Gastrocnemius medialis (tissue), 4 donors: ENCODE measurements around the gene JCHAIN. TPM values are rescaled to one million over a fixed set of nuclear protein-coding genes. Genes with fewer than 3 reads are reported as not detected.

Experiments
- ATAC-seq, 2 donors: fragments of 150-250 bp; one replicate each; pipeline ENCODE4 v1.9.1; 2016
- DNase-seq, 2 donors: peaks; one replicate each; pipeline ENCODE4 v3.0.0-alpha.2; 2019
- H3K27ac ChIP-seq, 4 donors: fragments of 200-600 bp; sonication (generic); 1 replicate in 1 of 4; 2 replicates in 3 of 4; pipeline ENCODE4 v1.5.1; 2016 to 2018; ENCODE audit warnings: mild to moderate bottlenecking in 2 of 4, moderate library complexity in 1 of 4
- H3K27me3 ChIP-seq, 3 donors: fragments of 200-600 bp; sonication (generic) in 2 of 3; 1 replicate in 1 of 3; 2 replicates in 2 of 3; pipeline versions ENCODE4 v1.5.1 to v1.6.0; 2016 to 2019; ENCODE audit warnings: mild to moderate bottlenecking in 1 of 3, moderate library complexity in 1 of 3
- H3K36me3 ChIP-seq, 2 donors: fragments of 200-600 bp; sonication (generic) in 1 of 2; one replicate each; pipeline ENCODE4 v1.5.1; 2017 to 2018
- H3K4me1 ChIP-seq, 2 donors: fragments of 200-600 bp; sonication (generic) in 1 of 2; one replicate each; pipeline ENCODE4 v1.5.1; 2016 to 2017; ENCODE audit warnings: mild to moderate bottlenecking in 2 of 2
- H3K4me3 ChIP-seq, 4 donors: fragments of 200-600 bp; sonication (generic) in 3 of 4; 1 replicate in 1 of 4; 2 replicates in 3 of 4; pipeline ENCODE4 v1.5.1; 2016 to 2019; ENCODE audit warnings: mild to moderate bottlenecking in 2 of 4
- H3K9me3 ChIP-seq, 3 donors: fragments of 200-600 bp; sonication (generic) in 2 of 3; 1 replicate in 1 of 3; 2 replicates in 2 of 3; pipeline ENCODE4 v1.5.1; 2016 to 2019
- POLR2A ChIP-seq, 2 donors: fragments of 450-650 bp; IDR thresholded peaks; one replicate each; pipeline ENCODE4 v1.6.1; 2017; ENCODE audit warnings: antibody characterized with exemption in 2 of 2, mild to moderate bottlenecking in 2 of 2, moderate library complexity in 2 of 2
- in situ Hi-C, 4 donors: fragments of 200-750 bp; cut with MboI; loops; one replicate each; pipeline versions ENCODE4 v1.15.0 to v1.8.0; 2017; ENCODE audit warnings: low sequenced_read_pairs in 4 of 4
- intact Hi-C: fragments of 100-400 bp; cut with DNase I; formaldehyde crosslinking; loops from one replicate; pipeline ENCODE4 v1.15.1; 2023; ENCODE audit warnings: low total_unique reads
- total RNA-seq, 4 donors: library from RNA; depleted of rRNA; stranded (reverse); fragments of >200 nt; gene quantifications; one replicate each; pipeline versions ENCODE4 v1.1.0 to v1.2.3, GENCODE V29; 2016
- TF ChIP-seq, protein P1 (sequence below), 5 experiments: fragments of 450-650 bp in 3 of 5; fragments of 200-600 bp in 2 of 5; sonication (generic) in 2 of 5; IDR thresholded peaks in 4 of 5; conservative IDR thresholded peaks in 1 of 5; 1 replicate in 4 of 5; 2 replicates in 1 of 5; pipeline ENCODE4 v1.5.1; 2016 to 2019; ENCODE audit warnings: antibody characterized with exemption in 5 of 5, mild to moderate bottlenecking in 3 of 5, moderate library complexity in 3 of 5

Gene JCHAIN
- total RNA-seq, 4 donors from 2014 or later, result 0.55 to 3.9 (median 0.60) TPM; not detected in 1

DNA sequence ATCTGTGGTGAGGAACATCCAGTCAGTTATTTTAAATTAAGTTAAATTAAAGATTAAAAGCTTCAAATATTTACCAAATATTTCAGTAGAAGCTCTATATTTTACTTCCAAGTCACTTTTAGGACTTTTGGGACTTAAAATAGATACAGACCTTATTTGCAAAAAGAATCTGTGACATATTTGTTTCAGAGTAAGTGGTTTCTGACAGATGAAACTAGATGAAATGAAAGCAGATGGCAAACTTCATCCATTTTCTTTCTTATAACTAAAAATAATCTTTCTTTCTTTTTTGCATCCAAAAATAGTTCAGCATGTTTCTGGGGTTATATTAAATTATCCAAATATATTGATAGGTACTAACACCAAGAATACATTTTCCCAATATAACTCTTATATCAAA is 15.4 kb upstream of the JCHAIN start:
- ATAC-seq (no peak), DNase-seq (no peak)
- no peak overlapping the region for H3K4me3 ChIP-seq
- H3K4me1 ChIP-seq, result no peaks in the 10 kb centered on the region
- no peaks in the 10 kb centered on the region for H3K36me3 ChIP-seq
- in situ Hi-C loops, result loop anchor here in 1 of 4 donors (25.0 kb wide), 1 partner anchor 306 kb away; the partner anchor contains the start of gene DCK
- H3K27ac ChIP-seq, result no peak overlapping the region
- intact Hi-C loops, result no loop called here
- no peaks in the 10 kb centered on the region for H3K9me3 ChIP-seq
- TF ChIP-seq, protein P1, sequence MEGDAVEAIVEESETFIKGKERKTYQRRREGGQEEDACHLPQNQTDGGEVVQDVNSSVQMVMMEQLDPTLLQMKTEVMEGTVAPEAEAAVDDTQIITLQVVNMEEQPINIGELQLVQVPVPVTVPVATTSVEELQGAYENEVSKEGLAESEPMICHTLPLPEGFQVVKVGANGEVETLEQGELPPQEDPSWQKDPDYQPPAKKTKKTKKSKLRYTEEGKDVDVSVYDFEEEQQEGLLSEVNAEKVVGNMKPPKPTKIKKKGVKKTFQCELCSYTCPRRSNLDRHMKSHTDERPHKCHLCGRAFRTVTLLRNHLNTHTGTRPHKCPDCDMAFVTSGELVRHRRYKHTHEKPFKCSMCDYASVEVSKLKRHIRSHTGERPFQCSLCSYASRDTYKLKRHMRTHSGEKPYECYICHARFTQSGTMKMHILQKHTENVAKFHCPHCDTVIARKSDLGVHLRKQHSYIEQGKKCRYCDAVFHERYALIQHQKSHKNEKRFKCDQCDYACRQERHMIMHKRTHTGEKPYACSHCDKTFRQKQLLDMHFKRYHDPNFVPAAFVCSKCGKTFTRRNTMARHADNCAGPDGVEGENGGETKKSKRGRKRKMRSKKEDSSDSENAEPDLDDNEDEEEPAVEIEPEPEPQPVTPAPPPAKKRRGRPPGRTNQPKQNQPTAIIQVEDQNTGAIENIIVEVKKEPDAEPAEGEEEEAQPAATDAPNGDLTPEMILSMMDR (IDR thresholded peaks at IDR 0.05 in 4 of 5, conservative IDR thresholded peaks at IDR 0.05 in 1 of 5), result no peak
- no peak for TF ChIP-seq POLR2A (IDR thresholded peaks at IDR 0.05)
- no peaks in the 10 kb centered on the region for H3K27me3 ChIP-seq

DNA sequence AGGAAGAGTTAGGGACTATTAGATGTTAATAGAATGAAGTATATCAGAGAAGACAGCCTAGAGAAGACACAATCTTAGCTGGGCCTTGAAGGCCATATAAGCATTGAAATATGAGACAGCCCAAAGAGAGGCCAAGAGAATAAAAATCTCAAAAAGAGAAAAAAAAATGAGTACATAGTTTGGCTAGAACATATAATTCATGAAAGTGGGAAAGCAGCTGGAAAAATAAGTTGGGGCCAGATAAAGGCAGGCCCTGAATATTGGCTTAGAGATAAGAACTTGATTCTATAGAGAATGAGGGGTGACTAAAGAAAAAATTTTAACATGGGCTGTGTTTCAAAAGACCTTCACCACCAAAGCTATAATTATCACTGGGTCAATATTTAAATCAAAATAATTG is 14.6 kb upstream of the JCHAIN start:
- Histone ChIP-seq H3K4me1 (no peaks in the 10 kb centered on the region), H3K9me3 (no peaks in the 10 kb centered on the region), H3K27me3 (no peaks in the 10 kb centered on the region), H3K27ac (no peak overlapping the region), H3K4me3 (no peak overlapping the region), H3K36me3 (no peaks in the 10 kb centered on the region)
- DNase-seq, result no peak
- ATAC-seq, result no peak
- TF ChIP-seq POLR2A (IDR thresholded peaks at IDR 0.05), result no peak
- TF ChIP-seq, protein P1 (IDR thresholded peaks at IDR 0.05 in 4 of 5, conservative IDR thresholded peaks at IDR 0.05 in 1 of 5), result no peak
- in situ Hi-C loops, result loop anchor here in 1 of 4 donors (25.0 kb wide), 1 partner anchor 306 kb away; the partner anchor contains the start of gene DCK
- intact Hi-C loops, result no loop called here

DNA sequence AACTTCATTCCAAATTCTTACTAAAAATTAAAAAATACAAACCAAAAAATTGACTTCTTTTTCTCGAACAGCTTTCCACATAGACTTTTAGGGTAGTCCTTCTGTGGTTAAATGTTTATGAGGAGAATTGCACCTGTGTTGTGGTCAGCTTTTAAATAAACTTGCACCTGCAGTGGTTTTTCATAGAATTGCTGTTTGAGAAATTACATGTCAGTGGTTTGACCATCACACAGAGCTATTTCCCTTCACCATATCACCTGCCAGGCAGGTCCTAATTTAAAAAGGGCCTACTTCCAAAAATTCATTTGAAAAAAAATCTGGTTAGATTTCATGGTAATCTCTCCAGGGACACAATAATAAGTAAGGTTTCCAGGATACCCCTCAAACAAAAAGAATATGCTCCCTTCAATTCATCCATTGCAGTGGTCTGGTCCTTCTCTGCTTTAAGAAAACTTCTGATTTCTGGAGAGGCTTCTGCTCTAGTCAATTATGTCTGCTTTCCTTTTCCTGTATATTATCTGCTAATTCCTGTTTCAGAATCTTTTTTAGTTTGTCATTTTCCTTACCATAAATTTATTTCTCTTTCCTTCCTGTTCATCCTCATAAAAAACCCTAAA is 12.2 kb upstream of the JCHAIN start:
- ATAC-seq (no peak), DNase-seq (no peak)
- TF ChIP-seq POLR2A (IDR thresholded peaks at IDR 0.05), result no peak
- TF ChIP-seq, protein P1 (IDR thresholded peaks at IDR 0.05 in 4 of 5, conservative IDR thresholded peaks at IDR 0.05 in 1 of 5), result no peak
- Histone ChIP-seq H3K27ac (no peak overlapping the region), H3K4me3 (no peak overlapping the region), H3K27me3 (no peaks in the 10 kb centered on the region), H3K4me1 (no peaks in the 10 kb centered on the region), H3K36me3 (no peaks in the 10 kb centered on the region), H3K9me3 (no peaks in the 10 kb centered on the region)
- in situ Hi-C loops (loop anchor here in 1 of 4 donors (25.0 kb wide), 1 partner anchor 309 kb away; the partner anchor contains the start of gene DCK), intact Hi-C loops (no loop called here)

DNA sequence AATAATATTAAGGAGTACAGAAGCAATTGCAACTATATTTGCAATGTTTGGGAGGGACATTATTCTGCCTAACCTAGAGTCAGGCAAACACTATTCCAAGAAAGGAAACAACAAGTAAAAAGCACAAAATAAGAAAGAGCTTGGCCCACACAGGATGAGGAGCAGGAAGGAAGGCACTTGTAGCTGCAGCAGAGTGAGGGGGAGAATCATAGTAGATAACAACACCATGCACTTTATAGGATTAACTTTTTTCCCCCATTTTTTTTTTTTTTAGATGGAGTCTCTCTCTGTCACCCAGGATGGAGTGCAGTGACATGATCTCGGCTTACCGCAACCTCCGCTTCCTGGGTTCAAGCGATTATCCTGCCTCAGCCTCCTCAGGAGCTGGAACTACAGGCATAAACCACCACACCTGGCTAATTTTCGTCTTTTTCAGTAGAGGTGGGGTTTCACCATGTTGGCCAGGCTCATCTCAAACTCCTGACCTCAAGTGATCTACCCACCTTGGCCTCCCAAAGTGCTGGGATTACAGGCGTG is 10.3 kb upstream of the JCHAIN start:
- Histone ChIP-seq H3K4me3 (no peak overlapping the region), H3K27ac (no peak overlapping the region), H3K9me3 (no peaks in the 10 kb centered on the region), H3K36me3 (no peaks in the 10 kb centered on the region), H3K4me1 (no peaks in the 10 kb centered on the region), H3K27me3 (no peaks in the 10 kb centered on the region)
- ATAC-seq (no peak), DNase-seq (no peak)
- intact Hi-C loops (no loop called here), in situ Hi-C loops (loop anchor here in 1 of 4 donors (25.0 kb wide), 1 partner anchor 311 kb away; the partner anchor contains the start of gene DCK)
- TF ChIP-seq POLR2A (IDR thresholded peaks at IDR 0.05), result no peak
- TF ChIP-seq, protein P1 (IDR thresholded peaks at IDR 0.05 in 4 of 5, conservative IDR thresholded peaks at IDR 0.05 in 1 of 5), result no peak
